Measurements from ENCODE around the gene IDH3A.

- no peak for TF ChIP-seq EP300 (IDR thresholded peaks at IDR 0.05)
- no peak for TF ChIP-seq POLR2A (IDR thresholded peaks at IDR 0.05)
Observed at GRCh38 chr15:78195735-78196201, 46.6 kb downstream of the IDH3A start.

Measured in sigmoid colon (tissue), 4 donors.